ENCODE data around the gene PGAP3.
A peak's percentile ranks its signal among the peaks of the same experiment; 100 is the strongest.

The PGAP3 gene

DNA sequence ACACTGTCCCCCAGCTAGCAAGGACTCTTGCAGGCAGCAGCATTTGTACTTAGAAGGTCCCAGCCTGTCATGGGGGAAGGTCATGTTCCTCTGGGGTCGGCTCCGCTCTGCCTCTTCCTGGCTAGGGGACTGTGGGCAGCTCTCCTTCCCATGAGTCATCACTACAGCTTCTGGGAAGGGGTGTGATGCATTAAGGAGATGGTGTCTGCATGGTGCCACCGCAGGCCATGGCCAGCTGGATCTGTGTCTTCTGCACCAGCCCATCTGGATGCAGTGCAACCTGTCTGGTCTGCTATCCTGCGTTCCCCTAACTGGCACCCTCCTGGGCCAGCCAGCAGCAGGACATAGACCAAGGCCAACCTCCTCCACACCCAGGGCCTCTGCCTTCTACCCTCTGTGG lies 44.6 kb downstream of the PGAP3 start:
- Histone ChIP-seq H3K36me3 (ENCODE audit: control insufficient read depth in 4 of 4, insufficient read depth in 4 of 4, low read length in 3 of 4) (peaks cover 0 to 4% (median 0%) of the 10 kb centered on the region in 4 experiments), H3K4me1 (ENCODE audit: control extremely low read depth in 1 of 4, control insufficient read depth in 4 of 4, insufficient read depth in 4 of 4, low read length in 3 of 4) (peaks cover 6 to 53% (median 50%) of the 10 kb centered on the region in 4 experiments), H3K27me3 (replicated peaks in 2 of 5; ENCODE audit: control insufficient read depth in 4 of 5, insufficient read depth in 5 of 5, low read length in 4 of 5) (no peaks in the 10 kb centered on the region), H3K27ac (ENCODE audit: insufficient read depth in 1 of 2, low read depth in 1 of 2, low read length in 2 of 2, poor library complexity in 1 of 2, severe bottlenecking in 2 of 2) (peak overlapping the region in 1 of 2 experiments; percentile 18), H3K9me3 (ENCODE audit: control extremely low read depth in 1 of 5, control insufficient read depth in 4 of 5, insufficient read depth in 2 of 5, low read depth in 1 of 5, low read length in 4 of 5) (no peaks in the 10 kb centered on the region), H3K4me3 (ENCODE audit: control insufficient read depth in 1 of 7, extremely low read depth in 1 of 7, insufficient read depth in 4 of 7, low read depth in 2 of 7, low read length in 6 of 7) (no peak overlapping the region)
- ChIA-PET POLR2A (interaction anchor here (0.5 kb wide), 1 partner anchor 445 kb away, joined by 4 read pairs; no protein-coding TSS in a partner anchor), CTCF (interaction anchor here (0.8 to 16.4 kb wide), 7 partner anchors 4 to 27 kb away, joined by 3 to 198 read pairs (median 4); partner anchors contain the start of gene STARD3)
- peak in 2 of 3 donors; percentile 49 to 56 for DNase-seq
- WGBS (ENCODE audit: insufficient coverage): 86% methylated on average over 1 of the region's 4 CpGs

DNA sequence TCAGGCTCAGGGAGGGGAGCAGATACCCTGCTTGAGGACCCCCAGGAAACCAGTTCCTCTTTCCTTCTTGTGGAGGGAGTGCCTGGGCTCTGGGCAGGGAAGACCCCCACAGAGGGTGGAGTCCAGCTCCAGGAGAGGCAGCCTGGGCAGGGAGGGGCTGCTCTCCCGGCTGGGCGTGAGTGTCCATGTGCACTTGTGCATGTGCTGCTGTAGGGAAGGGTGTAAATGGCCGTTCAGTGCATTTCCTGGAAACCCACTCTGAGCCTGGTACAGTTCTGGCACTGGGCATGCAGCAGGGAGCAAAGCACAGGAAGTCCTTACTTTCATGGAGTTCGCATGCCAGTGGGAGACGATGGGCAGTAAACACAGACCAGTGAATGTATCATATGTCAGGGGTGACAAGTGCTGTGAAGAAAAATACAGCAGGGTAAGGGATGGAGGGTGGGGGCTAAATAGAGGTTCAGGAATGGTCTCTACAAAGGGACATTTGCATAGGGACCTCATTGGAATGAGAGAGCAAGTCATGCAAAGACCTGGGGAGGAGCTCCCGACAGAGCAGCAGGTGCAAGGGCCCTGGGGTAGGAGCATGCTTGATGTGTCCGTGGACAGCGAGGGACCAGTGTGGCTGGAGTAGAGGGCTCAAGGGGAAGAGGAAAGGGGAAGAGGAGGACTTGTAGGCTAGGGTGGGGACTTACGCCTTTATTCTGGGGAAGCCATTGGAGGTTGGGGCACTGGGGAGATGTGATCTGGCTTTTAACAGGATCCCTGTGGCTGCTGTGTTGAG lies 45.4 kb downstream of the PGAP3 start:
- no peak overlapping the region for H3K27ac ChIP-seq (ENCODE audit: insufficient read depth in 1 of 2, low read depth in 1 of 2, low read length in 2 of 2, poor library complexity in 1 of 2, severe bottlenecking in 2 of 2)
- ChIA-PET CTCF (interaction anchor here (1.0 to 16.4 kb wide), 5 partner anchors 3 to 21 kb away, joined by 4 to 198 read pairs (median 76); partner anchors contain the start of gene STARD3), POLR2A (no interaction called here)
- WGBS (ENCODE audit: insufficient coverage): 90% methylated on average over 9 of the region's 9 CpGs
- no peaks in the 10 kb centered on the region for H3K27me3 ChIP-seq (replicated peaks in 2 of 5; ENCODE audit: control insufficient read depth in 4 of 5, insufficient read depth in 5 of 5, low read length in 4 of 5)
- H3K4me3 ChIP-seq (ENCODE audit: control insufficient read depth in 1 of 7, extremely low read depth in 1 of 7, insufficient read depth in 4 of 7, low read depth in 2 of 7, low read length in 6 of 7): no peak overlapping the region
- peaks cover 12 to 61% (median 58%) of the 10 kb centered on the region in 4 experiments for H3K4me1 ChIP-seq (ENCODE audit: control extremely low read depth in 1 of 4, control insufficient read depth in 4 of 4, insufficient read depth in 4 of 4, low read length in 3 of 4)
- no peak for DNase-seq
- peaks cover 0 to 4% (median 0%) of the 10 kb centered on the region in 4 experiments for H3K36me3 ChIP-seq (ENCODE audit: control insufficient read depth in 4 of 4, insufficient read depth in 4 of 4, low read length in 3 of 4)
- H3K9me3 ChIP-seq (ENCODE audit: control extremely low read depth in 1 of 5, control insufficient read depth in 4 of 5, insufficient read depth in 2 of 5, low read depth in 1 of 5, low read length in 4 of 5): no peaks in the 10 kb centered on the region

DNA sequence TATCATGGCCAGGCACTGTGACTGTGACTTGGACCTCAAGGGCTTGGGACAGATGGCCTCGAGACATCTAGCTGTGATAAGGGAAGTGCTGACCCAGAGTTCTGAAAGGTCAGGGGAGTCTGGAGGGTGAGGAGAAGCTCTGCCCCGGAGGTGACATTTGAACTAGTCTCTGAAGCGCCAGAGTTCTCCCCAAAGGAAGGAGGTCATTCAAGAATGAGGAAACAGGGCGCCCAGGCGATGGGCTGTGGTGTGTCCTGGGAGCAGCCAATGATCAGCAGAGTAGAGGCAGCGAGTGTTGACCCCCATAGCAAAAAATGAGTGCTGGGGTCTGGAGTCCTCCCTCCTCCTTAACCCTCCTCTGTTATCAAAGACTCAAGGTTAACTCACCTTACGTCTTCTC lies 46.0 kb downstream of the PGAP3 start:
- Histone ChIP-seq H3K27ac (ENCODE audit: insufficient read depth in 1 of 2, low read depth in 1 of 2, low read length in 2 of 2, poor library complexity in 1 of 2, severe bottlenecking in 2 of 2) (no peak overlapping the region), H3K27me3 (replicated peaks in 2 of 5; ENCODE audit: control insufficient read depth in 4 of 5, insufficient read depth in 5 of 5, low read length in 4 of 5) (no peaks in the 10 kb centered on the region), H3K4me1 (ENCODE audit: control extremely low read depth in 1 of 4, control insufficient read depth in 4 of 4, insufficient read depth in 4 of 4, low read length in 3 of 4) (peaks cover 12 to 65% (median 59%) of the 10 kb centered on the region in 4 experiments), H3K4me3 (ENCODE audit: control insufficient read depth in 1 of 7, extremely low read depth in 1 of 7, insufficient read depth in 4 of 7, low read depth in 2 of 7, low read length in 6 of 7) (no peak overlapping the region), H3K9me3 (ENCODE audit: control extremely low read depth in 1 of 5, control insufficient read depth in 4 of 5, insufficient read depth in 2 of 5, low read depth in 1 of 5, low read length in 4 of 5) (no peaks in the 10 kb centered on the region), H3K36me3 (ENCODE audit: control insufficient read depth in 4 of 4, insufficient read depth in 4 of 4, low read length in 3 of 4) (peaks cover 0 to 4% (median 0%) of the 10 kb centered on the region in 4 experiments)
- 53% methylated on average over 7 of the region's 7 CpGs for WGBS (ENCODE audit: insufficient coverage)
- CTCF ChIA-PET: interaction anchor here (1.3 to 14.6 kb wide), 5 partner anchors 9 to 30 kb away, joined by 3 to 198 read pairs (median 9); partner anchors contain the start of gene PPP1R1B
- DNase-seq: no peak
- POLR2A ChIA-PET: interaction anchor here (0.6 to 0.7 kb wide), 2 partner anchors 8 to 179 kb away, joined by 5 to 6 read pairs; no protein-coding TSS in a partner anchor

DNA sequence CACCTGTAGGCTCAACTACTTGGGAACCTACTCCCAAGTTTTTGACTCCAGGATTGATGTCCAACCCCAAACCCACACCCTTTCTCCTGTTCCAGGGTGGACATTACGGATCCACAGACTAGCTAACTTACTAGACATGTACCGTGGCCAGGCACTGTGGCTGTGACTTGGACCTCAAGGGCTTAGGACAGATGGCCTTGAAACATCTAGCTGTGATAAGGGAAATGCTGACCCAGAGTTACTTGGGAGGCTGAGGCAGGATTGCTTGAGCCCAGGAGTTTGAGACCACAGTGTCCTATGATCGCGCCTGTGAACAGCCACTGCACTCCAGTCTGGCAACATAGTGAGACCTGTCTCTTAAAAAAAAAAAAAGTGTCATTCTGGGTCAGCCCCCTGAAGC lies 46.8 kb downstream of the PGAP3 start:
- no peak for DNase-seq
- Histone ChIP-seq H3K36me3 (ENCODE audit: control insufficient read depth in 4 of 4, insufficient read depth in 4 of 4, low read length in 3 of 4) (no peaks in the 10 kb centered on the region), H3K27me3 (replicated peaks in 2 of 5; ENCODE audit: control insufficient read depth in 4 of 5, insufficient read depth in 5 of 5, low read length in 4 of 5) (no peaks in the 10 kb centered on the region), H3K4me3 (ENCODE audit: control insufficient read depth in 1 of 7, extremely low read depth in 1 of 7, insufficient read depth in 4 of 7, low read depth in 2 of 7, low read length in 6 of 7) (peak overlapping the region in 1 of 7 experiments; percentile 29), H3K4me1 (ENCODE audit: control extremely low read depth in 1 of 4, control insufficient read depth in 4 of 4, insufficient read depth in 4 of 4, low read length in 3 of 4) (peaks cover 14 to 72% (median 65%) of the 10 kb centered on the region in 4 experiments), H3K9me3 (ENCODE audit: control extremely low read depth in 1 of 5, control insufficient read depth in 4 of 5, insufficient read depth in 2 of 5, low read depth in 1 of 5, low read length in 4 of 5) (no peaks in the 10 kb centered on the region), H3K27ac (ENCODE audit: insufficient read depth in 1 of 2, low read depth in 1 of 2, low read length in 2 of 2, poor library complexity in 1 of 2, severe bottlenecking in 2 of 2) (no peak overlapping the region)
- ChIA-PET POLR2A (interaction anchor here (0.6 to 0.7 kb wide), 2 partner anchors 8 to 178 kb away, joined by 5 to 6 read pairs; no protein-coding TSS in a partner anchor), CTCF (interaction anchor here (0.6 to 14.6 kb wide), 7 partner anchors 9 to 32 kb away, joined by 3 to 198 read pairs (median 5); partner anchors contain the start of genes PNMT and PPP1R1B)
- WGBS (ENCODE audit: insufficient coverage): 100% methylated on average over 4 of the region's 4 CpGs

DNA sequence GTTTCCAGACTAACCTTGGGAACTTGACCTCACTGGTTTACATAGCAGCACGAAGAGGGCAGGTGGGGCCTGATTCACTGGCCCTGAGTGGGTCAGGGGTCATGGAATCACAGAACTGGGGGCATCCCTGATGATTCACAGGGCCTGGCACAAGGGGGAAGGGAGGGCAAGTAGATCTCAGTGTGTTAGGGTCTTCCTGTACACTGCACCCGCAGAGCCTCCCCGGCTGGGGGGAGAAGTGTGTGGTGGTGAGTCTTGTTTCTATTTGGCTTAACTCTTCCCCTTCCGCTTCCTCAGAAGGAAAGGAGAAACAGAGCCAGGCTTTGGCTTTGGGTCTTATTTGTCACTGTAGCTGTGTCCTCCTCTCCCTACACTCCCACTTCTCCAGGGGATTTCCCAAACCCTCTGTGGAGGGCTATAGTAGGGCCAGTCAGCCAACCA lies 47.2 kb downstream of the PGAP3 start:
- peaks cover 14 to 77% (median 69%) of the 10 kb centered on the region in 4 experiments for H3K4me1 ChIP-seq (ENCODE audit: control extremely low read depth in 1 of 4, control insufficient read depth in 4 of 4, insufficient read depth in 4 of 4, low read length in 3 of 4)
- ChIA-PET CTCF (interaction anchor here (1.1 to 14.6 kb wide), 7 partner anchors 8 to 31 kb away, joined by 3 to 198 read pairs (median 5); partner anchors contain the start of genes PNMT and PPP1R1B), POLR2A (no interaction called here)

DNA sequence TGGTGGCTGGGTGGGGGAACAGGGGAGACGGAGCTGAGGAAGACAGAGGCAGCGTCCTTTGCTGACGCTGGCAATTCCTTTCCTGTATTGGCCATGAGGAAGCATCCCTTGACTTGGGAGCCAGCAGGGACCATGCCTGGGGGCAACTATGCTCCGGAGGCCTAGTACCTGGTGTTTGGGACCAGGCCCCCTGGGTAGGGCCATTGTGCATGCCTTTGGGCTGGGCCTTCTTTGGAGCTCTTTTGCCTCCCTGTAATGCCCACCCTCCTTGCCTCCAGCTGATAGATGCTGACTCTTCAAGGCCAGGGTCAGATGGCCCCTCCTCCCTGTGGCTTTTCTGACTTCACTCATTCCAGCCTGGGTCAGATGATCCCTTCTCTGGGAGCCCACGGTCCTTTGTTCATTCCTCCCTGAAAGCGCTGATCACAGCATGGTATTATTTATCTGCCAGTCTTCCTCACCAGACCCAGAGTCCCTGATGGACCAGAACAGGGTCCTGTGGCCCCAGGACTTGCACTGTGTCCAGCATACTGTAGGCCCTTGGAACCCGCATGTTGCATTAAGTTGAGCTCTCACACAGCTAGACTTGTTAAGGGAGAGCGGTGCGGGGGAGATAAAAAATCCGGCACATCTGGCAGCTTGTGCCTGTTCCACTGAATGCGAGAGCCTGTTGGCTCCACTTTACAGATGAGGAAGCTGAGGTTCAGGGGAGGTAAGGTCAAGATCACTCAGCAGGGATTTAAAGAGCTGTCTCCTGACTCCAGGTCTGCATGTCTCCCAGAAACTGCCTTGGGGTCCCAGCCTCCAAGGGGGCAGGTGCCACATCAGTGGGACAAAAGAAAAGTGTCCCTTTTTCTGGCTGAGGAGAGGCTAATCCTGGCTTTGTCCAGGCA lies 48.0 kb downstream of the PGAP3 start:
- Histone ChIP-seq H3K9me3 (ENCODE audit: control extremely low read depth in 1 of 5, control insufficient read depth in 4 of 5, insufficient read depth in 2 of 5, low read depth in 1 of 5, low read length in 4 of 5) (no peaks in the 10 kb centered on the region), H3K4me1 (ENCODE audit: control extremely low read depth in 1 of 4, control insufficient read depth in 4 of 4, insufficient read depth in 4 of 4, low read length in 3 of 4) (peaks cover 14 to 82% (median 71%) of the 10 kb centered on the region in 4 experiments), H3K4me3 (ENCODE audit: control insufficient read depth in 1 of 7, extremely low read depth in 1 of 7, insufficient read depth in 4 of 7, low read depth in 2 of 7, low read length in 6 of 7) (peak overlapping the region in 1 of 7 experiments; percentile 11), H3K27ac (ENCODE audit: insufficient read depth in 1 of 2, low read depth in 1 of 2, low read length in 2 of 2, poor library complexity in 1 of 2, severe bottlenecking in 2 of 2) (no peak overlapping the region), H3K27me3 (replicated peaks in 2 of 5; ENCODE audit: control insufficient read depth in 4 of 5, insufficient read depth in 5 of 5, low read length in 4 of 5) (no peaks in the 10 kb centered on the region), H3K36me3 (ENCODE audit: control insufficient read depth in 4 of 4, insufficient read depth in 4 of 4, low read length in 3 of 4) (no peaks in the 10 kb centered on the region)
- ChIA-PET POLR2A (no interaction called here), CTCF (interaction anchor here (1.2 to 14.6 kb wide), 4 partner anchors 11 to 33 kb away, joined by 3 to 198 read pairs (median 40); no protein-coding TSS in a partner anchor)
- 96% methylated on average over 11 of the region's 11 CpGs for WGBS (ENCODE audit: insufficient coverage)
- DNase-seq: no peak

More for the DNA sequence above, 47.2 kb downstream of the PGAP3 start:
- no peaks in the 10 kb centered on the region for H3K36me3 ChIP-seq (ENCODE audit: control insufficient read depth in 4 of 4, insufficient read depth in 4 of 4, low read length in 3 of 4)
- 39% methylated on average over 2 of the region's 4 CpGs for WGBS (ENCODE audit: insufficient coverage)
- no peaks in the 10 kb centered on the region for H3K27me3 ChIP-seq (replicated peaks in 2 of 5; ENCODE audit: control insufficient read depth in 4 of 5, insufficient read depth in 5 of 5, low read length in 4 of 5)
- H3K27ac ChIP-seq (ENCODE audit: insufficient read depth in 1 of 2, low read depth in 1 of 2, low read length in 2 of 2, poor library complexity in 1 of 2, severe bottlenecking in 2 of 2): no peak overlapping the region
- peak in 2 of 3 donors; percentile 64 to 65 for DNase-seq
- peak overlapping the region in 1 of 7 experiments; percentile 29 for H3K4me3 ChIP-seq (ENCODE audit: control insufficient read depth in 1 of 7, extremely low read depth in 1 of 7, insufficient read depth in 4 of 7, low read depth in 2 of 7, low read length in 6 of 7)
- no peaks in the 10 kb centered on the region for H3K9me3 ChIP-seq (ENCODE audit: control extremely low read depth in 1 of 5, control insufficient read depth in 4 of 5, insufficient read depth in 2 of 5, low read depth in 1 of 5, low read length in 4 of 5)
